Peyer's patch (tissue), 4 donors: ENCODE data around the gene DOCK4. TPM values are rescaled to one million over a fixed set of nuclear protein-coding genes. Genes with fewer than 3 reads are reported as not detected.

Source experiments
- DNase-seq, 3 donors: peaks; one replicate each; pipeline ENCODE4 v3.0.0-alpha.2; 2017 to 2019
- H3K27ac ChIP-seq, 4 donors: fragments of 200-600 bp; sonication (generic); one replicate each; pipeline ENCODE4 v1.5.1; 2016 to 2019
- H3K27me3 ChIP-seq, 2 donors: fragments of 200-600 bp; sonication (generic); one replicate each; pipeline ENCODE4 v1.5.1; 2019
- H3K36me3 ChIP-seq, 3 donors: fragments of 200-600 bp; sonication (generic); one replicate each; pipeline ENCODE4 v1.5.1; 2016 to 2019
- H3K4me1 ChIP-seq, 4 donors: fragments of 200-600 bp; sonication (generic); one replicate each; pipeline ENCODE4 v1.5.1; 2016 to 2019
- H3K4me3 ChIP-seq, 4 donors: fragments of 200-600 bp; sonication (generic); 1 replicate in 3 of 4; 2 replicates in 1 of 4; pipeline ENCODE4 v1.5.1; 2016 to 2019; ENCODE audit warnings: mild to moderate bottlenecking in 1 of 4
- H3K9me3 ChIP-seq, 4 donors: fragments of 200-600 bp; sonication (generic); one replicate each; pipeline ENCODE4 v1.5.1; 2016 to 2019; ENCODE audit warnings: mild to moderate bottlenecking in 1 of 4
- POLR2A ChIP-seq, 2 donors: fragments of 450-650 bp; IDR thresholded peaks; one replicate each; pipeline ENCODE4 v1.5.1; 2017; ENCODE audit warnings: antibody characterized with exemption in 2 of 2, mild to moderate bottlenecking in 2 of 2, moderate library complexity in 2 of 2
- total RNA-seq, 4 donors: library from RNA; depleted of rRNA; stranded (reverse); fragments of >200 nt; gene quantifications; one replicate each; pipeline ENCODE4 v1.1.0, GENCODE V29; 2016
- TF ChIP-seq, protein P1 (sequence below), 6 experiments: fragments of 450-650 bp in 4 of 6; fragments of 200-600 bp in 2 of 6; sonication (generic) in 1 of 6; IDR thresholded peaks; one replicate each; pipeline ENCODE4 v1.5.1; 2017 to 2019; ENCODE audit warnings: antibody characterized with exemption in 6 of 6, mild to moderate bottlenecking in 3 of 6, moderate library complexity in 1 of 6

DOCK4 gene
- total RNA-seq, 4 donors from 2014 or later: 5.1 to 52.8 (median 15.5) TPM

DNA sequence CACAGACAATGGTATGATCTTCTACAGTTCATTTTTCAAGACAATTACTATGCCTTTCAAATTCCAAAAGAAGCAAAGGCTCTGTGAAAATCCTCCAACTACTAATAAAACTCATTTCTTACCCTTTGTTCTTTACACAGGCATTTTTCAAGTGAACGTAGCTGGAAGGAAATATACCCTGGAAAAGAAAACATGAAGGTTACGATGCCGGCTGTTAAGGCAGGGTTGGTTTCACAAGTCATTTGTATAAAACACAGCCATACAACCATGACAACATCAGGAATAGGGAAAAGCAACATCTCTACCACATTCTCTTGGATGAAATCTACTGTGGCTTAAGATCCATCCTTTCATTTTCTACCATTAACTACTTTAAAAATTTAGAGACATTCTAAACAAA lies 207.9 kb downstream of the DOCK4 start:
- DNase-seq: no peak
- Histone ChIP-seq H3K36me3 (no peaks in the 10 kb centered on the region), H3K4me1 (no peaks in the 10 kb centered on the region), H3K9me3 (no peaks in the 10 kb centered on the region), H3K27me3 (no peaks in the 10 kb centered on the region), H3K27ac (no peak overlapping the region), H3K4me3 (no peak overlapping the region)
- TF ChIP-seq POLR2A (IDR thresholded peaks at IDR 0.05): no peak
- TF ChIP-seq, protein P1, sequence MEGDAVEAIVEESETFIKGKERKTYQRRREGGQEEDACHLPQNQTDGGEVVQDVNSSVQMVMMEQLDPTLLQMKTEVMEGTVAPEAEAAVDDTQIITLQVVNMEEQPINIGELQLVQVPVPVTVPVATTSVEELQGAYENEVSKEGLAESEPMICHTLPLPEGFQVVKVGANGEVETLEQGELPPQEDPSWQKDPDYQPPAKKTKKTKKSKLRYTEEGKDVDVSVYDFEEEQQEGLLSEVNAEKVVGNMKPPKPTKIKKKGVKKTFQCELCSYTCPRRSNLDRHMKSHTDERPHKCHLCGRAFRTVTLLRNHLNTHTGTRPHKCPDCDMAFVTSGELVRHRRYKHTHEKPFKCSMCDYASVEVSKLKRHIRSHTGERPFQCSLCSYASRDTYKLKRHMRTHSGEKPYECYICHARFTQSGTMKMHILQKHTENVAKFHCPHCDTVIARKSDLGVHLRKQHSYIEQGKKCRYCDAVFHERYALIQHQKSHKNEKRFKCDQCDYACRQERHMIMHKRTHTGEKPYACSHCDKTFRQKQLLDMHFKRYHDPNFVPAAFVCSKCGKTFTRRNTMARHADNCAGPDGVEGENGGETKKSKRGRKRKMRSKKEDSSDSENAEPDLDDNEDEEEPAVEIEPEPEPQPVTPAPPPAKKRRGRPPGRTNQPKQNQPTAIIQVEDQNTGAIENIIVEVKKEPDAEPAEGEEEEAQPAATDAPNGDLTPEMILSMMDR (IDR thresholded peaks at IDR 0.05): no peak

DNA sequence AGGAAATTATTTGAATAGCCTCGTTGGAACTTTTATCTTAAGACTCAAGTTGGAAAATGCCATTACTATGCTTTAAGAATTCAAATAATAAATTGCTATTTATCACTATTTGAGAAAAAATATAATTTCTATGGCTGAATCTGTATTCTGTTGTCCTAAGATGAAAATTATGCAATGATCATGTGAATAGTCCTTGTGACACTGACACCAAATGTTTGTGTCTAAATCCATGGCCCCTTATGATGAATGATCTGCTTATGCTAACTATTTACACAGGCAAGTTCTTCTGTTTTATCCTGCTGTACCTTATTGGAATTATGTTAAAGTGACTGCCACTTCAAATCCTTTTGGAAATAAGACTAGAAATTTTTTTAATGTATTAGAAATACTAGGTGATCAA lies 208.7 kb downstream of the DOCK4 start:
- DNase-seq: no peak
- Histone ChIP-seq H3K36me3 (no peaks in the 10 kb centered on the region), H3K4me3 (no peak overlapping the region), H3K4me1 (no peaks in the 10 kb centered on the region), H3K9me3 (no peaks in the 10 kb centered on the region), H3K27ac (no peak overlapping the region), H3K27me3 (no peaks in the 10 kb centered on the region)
- TF ChIP-seq, protein P1 (IDR thresholded peaks at IDR 0.05): no peak
- no peak for TF ChIP-seq POLR2A (IDR thresholded peaks at IDR 0.05)

DNA sequence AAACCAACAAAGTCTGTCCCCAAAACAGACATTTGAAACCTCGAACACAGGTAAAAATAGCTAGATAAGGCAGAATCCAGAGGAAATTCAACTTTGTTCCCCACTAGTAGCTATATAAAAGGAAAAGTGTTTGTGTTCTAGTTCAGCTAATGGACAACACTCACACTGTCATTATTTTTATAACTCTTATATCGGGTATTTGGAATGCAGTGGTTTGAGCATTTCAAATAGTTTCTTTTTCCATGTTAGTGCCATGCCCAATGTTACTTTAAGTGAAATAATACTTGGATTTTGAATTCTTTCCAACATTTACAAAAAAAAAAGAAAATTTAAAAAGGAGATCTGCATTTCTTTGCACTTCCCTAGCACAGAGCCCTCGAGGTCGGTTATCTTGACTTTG lies 213.6 kb downstream of the DOCK4 start:
- Histone ChIP-seq H3K36me3 (no peaks in the 10 kb centered on the region), H3K4me3 (no peak overlapping the region), H3K9me3 (no peaks in the 10 kb centered on the region), H3K27ac (no peak overlapping the region), H3K4me1 (no peaks in the 10 kb centered on the region), H3K27me3 (no peaks in the 10 kb centered on the region)
- TF ChIP-seq, protein P1 (IDR thresholded peaks at IDR 0.05): no peak
- no peak for TF ChIP-seq POLR2A (IDR thresholded peaks at IDR 0.05)
- no peak for DNase-seq

DNA sequence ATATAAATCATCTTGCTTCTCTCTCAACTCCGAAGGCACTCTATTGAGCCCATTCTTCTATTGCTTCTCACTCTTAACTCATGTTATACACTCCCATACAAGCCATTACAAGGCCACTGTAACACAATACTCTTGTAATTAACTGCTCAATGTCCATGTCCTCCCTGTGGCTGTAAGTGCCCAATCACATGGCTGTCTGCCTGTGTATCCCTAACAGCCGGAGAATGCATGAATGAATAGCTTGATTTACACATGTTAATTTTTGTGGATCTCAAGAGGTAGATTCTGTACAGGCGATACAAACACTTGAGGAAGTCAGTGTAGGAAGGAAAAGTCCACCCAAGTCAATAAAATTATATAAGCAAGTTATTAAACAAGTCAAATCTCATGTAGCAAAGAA lies 215.6 kb downstream of the DOCK4 start:
- H3K4me3 ChIP-seq: no peak overlapping the region
- H3K36me3 ChIP-seq: no peaks in the 10 kb centered on the region
- no peaks in the 10 kb centered on the region for H3K4me1 ChIP-seq
- H3K27ac ChIP-seq: no peak overlapping the region
- H3K27me3 ChIP-seq: no peaks in the 10 kb centered on the region
- no peaks in the 10 kb centered on the region for H3K9me3 ChIP-seq
- TF ChIP-seq, protein P1 (IDR thresholded peaks at IDR 0.05): no peak
- TF ChIP-seq POLR2A (IDR thresholded peaks at IDR 0.05): no peak
- no peak for DNase-seq

DNA sequence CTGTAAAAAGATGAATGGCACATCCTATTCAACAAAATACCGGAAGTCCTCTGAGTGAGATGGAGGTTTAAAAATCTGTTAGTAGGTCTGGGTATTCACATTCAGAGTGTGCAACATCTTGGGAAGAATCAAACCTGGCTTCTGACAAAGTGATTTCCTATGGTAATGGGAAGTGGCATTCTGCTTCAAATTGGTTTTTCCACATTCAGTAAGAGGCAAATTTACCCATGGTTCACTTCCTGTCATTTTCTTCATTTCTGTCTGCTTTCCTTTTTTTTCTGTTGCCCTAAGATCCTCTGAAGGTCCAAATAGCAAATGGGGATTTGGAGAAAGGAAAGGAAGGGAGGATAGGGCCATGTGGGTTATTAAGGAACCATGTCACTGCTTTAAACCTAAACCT lies 218.3 kb downstream of the DOCK4 start:
- Histone ChIP-seq H3K27me3 (no peaks in the 10 kb centered on the region), H3K4me1 (no peaks in the 10 kb centered on the region), H3K4me3 (no peak overlapping the region), H3K27ac (no peak overlapping the region), H3K36me3 (no peaks in the 10 kb centered on the region), H3K9me3 (no peaks in the 10 kb centered on the region)
- TF ChIP-seq, protein P1 (IDR thresholded peaks at IDR 0.05): no peak
- TF ChIP-seq POLR2A (IDR thresholded peaks at IDR 0.05): no peak
- no peak for DNase-seq
